Activated T-cell treated with anti-CD3 and anti-CD28 coated beads, Interleukin-2, amount 50 U/mL, for 4 hours (primary cell): ENCODE results near the gene OR2L13. TPM values are rescaled to one million over a fixed set of nuclear protein-coding genes. Genes with fewer than 3 reads are reported as not detected.
"Not testable (repeated sequence)": the region's sequence is repeated elsewhere in the genome, so short reads cannot be mapped to it uniquely, and the experiment has no call there.

Experiments
- ATAC-seq, 2 donors: fragments of 200-7000 bp; cut with Tn5 transposase; one replicate each; pipeline ENCODE4 v1.10.0; 2021
- DNase-seq: peaks from one replicate; pipeline ENCODE4 v3.0.0-alpha.2; 2020
- H3K27me3 Mint-ChIP-seq: one replicate; pipeline ENCODE4 v1.8.0; 2021; ENCODE audit warnings: low read depth, mixed read lengths
- H3K36me3 Mint-ChIP-seq: one replicate; pipeline ENCODE4 v1.8.0; 2022; ENCODE audit warnings: mixed read lengths; ENCODE audit not compliant: insufficient read depth
- H3K4me1 Mint-ChIP-seq: one replicate; pipeline ENCODE4 v1.8.0; 2021; ENCODE audit warnings: low read depth, mixed read lengths
- H3K4me3 Mint-ChIP-seq: one replicate; pipeline ENCODE4 v1.8.0; 2021; ENCODE audit warnings: mild to moderate bottlenecking, moderate library complexity, mixed read lengths
- H3K9me3 Mint-ChIP-seq: one replicate; pipeline ENCODE4 v1.8.0; 2021; ENCODE audit warnings: mixed read lengths
- total RNA-seq, 3 donors: library from RNA; stranded (reverse); gene quantifications; one replicate each; pipeline ENCODE4 v1.2.1, GENCODE V29; 2021

OR2L13 gene
- total RNA-seq: not detected

GRCh38 chr1:248094884-248095283, at the start of gene OR2L13:
Gene OR2L13 (plus strand): TSS chr1:248095184. CDS start chr1:248099376, 4,192 bp downstream.
- ATAC-seq (no peak), DNase-seq (no peak)
- H3K4me3 Mint-ChIP-seq: no peak within 1 kb of the TSS
- no peaks in the 10 kb centered on the region for H3K36me3 Mint-ChIP-seq
- no peaks in the 10 kb centered on the region for H3K27me3 Mint-ChIP-seq
- H3K9me3 Mint-ChIP-seq: no peaks in the 10 kb centered on the region
- H3K4me1 Mint-ChIP-seq: no peaks in the 10 kb centered on the region

GRCh38 chr1:248045209-248045608, 49.8 kb upstream of the OR2L13 start:
- no peak for ATAC-seq

GRCh38 chr1:248046536-248046935, 48.4 kb upstream of the OR2L13 start, which contains the start of gene OR2L3:
Gene OR2L3 (plus strand): TSS chr1:248046836. CDS start chr1:248060682, 13,846 bp downstream.
- Mint-ChIP-seq H3K4me3 (no peak within 1 kb of the TSS), H3K27me3 (no peaks in the 10 kb centered on the region)

More at GRCh38 chr1:248045209-248045608, 49.8 kb upstream of the OR2L13 start:
- no peaks in the 10 kb centered on the region for H3K27me3 Mint-ChIP-seq
- no peaks in the 10 kb centered on the region for H3K36me3 Mint-ChIP-seq
- H3K9me3 Mint-ChIP-seq: peaks cover 5% of the 10 kb centered on the region
- no peaks in the 10 kb centered on the region for H3K4me1 Mint-ChIP-seq
- no peak for DNase-seq
- H3K4me3 Mint-ChIP-seq: no peak overlapping the region

GRCh38 chr1:248047008-248047407, 48.0 kb upstream of the OR2L13 start:
- Mint-ChIP-seq H3K4me1 (no peaks in the 10 kb centered on the region), H3K36me3 (no peaks in the 10 kb centered on the region), H3K4me3 (no peak overlapping the region), H3K9me3 (peaks cover 5% of the 10 kb centered on the region), H3K27me3 (no peaks in the 10 kb centered on the region)
- no peak for ATAC-seq
- DNase-seq: no peak

More at GRCh38 chr1:248046536-248046935, 48.4 kb upstream of the OR2L13 start, which contains the start of gene OR2L3:
- DNase-seq: no peak
- ATAC-seq: no peak
- Mint-ChIP-seq H3K9me3 (peaks cover 5% of the 10 kb centered on the region), H3K36me3 (no peaks in the 10 kb centered on the region), H3K4me1 (no peaks in the 10 kb centered on the region)

GRCh38 chr1:248054671-248055070, 40.3 kb upstream of the OR2L13 start:
- ATAC-seq (no peak), DNase-seq (no peak)
- Mint-ChIP-seq H3K36me3 (no peaks in the 10 kb centered on the region), H3K9me3 (peaks cover 16% of the 10 kb centered on the region), H3K4me3 (no peak overlapping the region), H3K27me3 (no peaks in the 10 kb centered on the region), H3K4me1 (no peaks in the 10 kb centered on the region)

- peaks cover 16% of the 10 kb centered on the region for H3K9me3 Mint-ChIP-seq
- DNase-seq (no peak), ATAC-seq (no peak)
- no peaks in the 10 kb centered on the region for H3K4me1 Mint-ChIP-seq
- no peaks in the 10 kb centered on the region for H3K36me3 Mint-ChIP-seq
- H3K4me3 Mint-ChIP-seq: no peak overlapping the region
- no peaks in the 10 kb centered on the region for H3K27me3 Mint-ChIP-seq
Observed at GRCh38 chr1:248055261-248055660, 39.7 kb upstream of the OR2L13 start.

GRCh38 chr1:248065071-248065470, 29.9 kb upstream of the OR2L13 start:
- no peaks in the 10 kb centered on the region for H3K36me3 Mint-ChIP-seq
- H3K27me3 Mint-ChIP-seq: peaks cover 4% of the 10 kb centered on the region
- H3K4me3 Mint-ChIP-seq: no peak overlapping the region
- no peaks in the 10 kb centered on the region for H3K4me1 Mint-ChIP-seq
- ATAC-seq (no peak), DNase-seq (no peak)
- peaks cover 4% of the 10 kb centered on the region for H3K9me3 Mint-ChIP-seq

GRCh38 chr1:248065604-248066003, 29.4 kb upstream of the OR2L13 start:
- H3K27me3 Mint-ChIP-seq: peaks cover 4% of the 10 kb centered on the region
- peaks cover 8% of the 10 kb centered on the region for H3K9me3 Mint-ChIP-seq
- ATAC-seq: no peak
- DNase-seq: no peak
- H3K4me3 Mint-ChIP-seq: no peak overlapping the region
- H3K4me1 Mint-ChIP-seq: no peaks in the 10 kb centered on the region
- no peaks in the 10 kb centered on the region for H3K36me3 Mint-ChIP-seq

GRCh38 chr1:248083864-248084263, 11.1 kb upstream of the OR2L13 start:
- DNase-seq, H3K4me1 Mint-ChIP-seq, ATAC-seq, H3K27me3 Mint-ChIP-seq, H3K36me3 Mint-ChIP-seq, H3K4me3 Mint-ChIP-seq, H3K9me3 Mint-ChIP-seq: not testable (repeated sequence)

- H3K27me3 Mint-ChIP-seq: no peaks in the 10 kb centered on the region
- no peaks in the 10 kb centered on the region for H3K4me1 Mint-ChIP-seq
- no peaks in the 10 kb centered on the region for H3K9me3 Mint-ChIP-seq
- no peak for DNase-seq
- no peak for ATAC-seq
- no peaks in the 10 kb centered on the region for H3K36me3 Mint-ChIP-seq
- H3K4me3 Mint-ChIP-seq: no peak overlapping the region
Observed at GRCh38 chr1:248098529-248098928, 3.5 kb downstream of the OR2L13 start.

- no peak overlapping the region for H3K4me3 Mint-ChIP-seq
- no peak for ATAC-seq
- H3K27me3 Mint-ChIP-seq: no peaks in the 10 kb centered on the region
- H3K36me3 Mint-ChIP-seq: no peaks in the 10 kb centered on the region
- no peak for DNase-seq
- no peaks in the 10 kb centered on the region for H3K4me1 Mint-ChIP-seq
- no peaks in the 10 kb centered on the region for H3K9me3 Mint-ChIP-seq
Observed at GRCh38 chr1:248102847-248103246, 7.9 kb downstream of the OR2L13 start.

GRCh38 chr1:248111157-248111556, 16.2 kb downstream of the OR2L13 start:
- H3K9me3 Mint-ChIP-seq: peaks cover 29% of the 10 kb centered on the region
- H3K4me3 Mint-ChIP-seq: no peak overlapping the region
- H3K27me3 Mint-ChIP-seq: no peaks in the 10 kb centered on the region
- H3K4me1 Mint-ChIP-seq: no peaks in the 10 kb centered on the region
- no peaks in the 10 kb centered on the region for H3K36me3 Mint-ChIP-seq
- no peak for ATAC-seq
- DNase-seq: no peak

- H3K27me3 Mint-ChIP-seq: no peaks in the 10 kb centered on the region
- ATAC-seq: no peak
- H3K4me3 Mint-ChIP-seq: no peak overlapping the region
- H3K9me3 Mint-ChIP-seq: peaks cover 21% of the 10 kb centered on the region
- H3K4me1 Mint-ChIP-seq: no peaks in the 10 kb centered on the region
- no peak for DNase-seq
- no peaks in the 10 kb centered on the region for H3K36me3 Mint-ChIP-seq
Observed at GRCh38 chr1:248114890-248115289, 19.9 kb downstream of the OR2L13 start.

GRCh38 chr1:248127653-248128052, 32.7 kb downstream of the OR2L13 start:
- ATAC-seq (no peak), DNase-seq (no peak)
- H3K27me3 Mint-ChIP-seq: no peaks in the 10 kb centered on the region
- H3K9me3 Mint-ChIP-seq: peaks cover 28% of the 10 kb centered on the region
- no peaks in the 10 kb centered on the region for H3K4me1 Mint-ChIP-seq
- H3K36me3 Mint-ChIP-seq: no peaks in the 10 kb centered on the region
- no peak overlapping the region for H3K4me3 Mint-ChIP-seq

GRCh38 chr1:248136811-248137210, 41.8 kb downstream of the OR2L13 start:
- Mint-ChIP-seq H3K27me3 (no peaks in the 10 kb centered on the region), H3K36me3 (no peaks in the 10 kb centered on the region), H3K4me1 (no peaks in the 10 kb centered on the region), H3K9me3 (peaks cover 12% of the 10 kb centered on the region), H3K4me3 (no peak overlapping the region)
- DNase-seq: no peak
- ATAC-seq: no peak

GRCh38 chr1:248140846-248141245, 45.9 kb downstream of the OR2L13 start:
- H3K4me3 Mint-ChIP-seq: no peak overlapping the region
- H3K4me1 Mint-ChIP-seq: no peaks in the 10 kb centered on the region
- no peaks in the 10 kb centered on the region for H3K36me3 Mint-ChIP-seq
- ATAC-seq: no peak
- no peak for DNase-seq
- H3K27me3 Mint-ChIP-seq: no peaks in the 10 kb centered on the region
- H3K9me3 Mint-ChIP-seq: no peaks in the 10 kb centered on the region
